GM12878 (cell line): Measurements from ENCODE around the gene LAMC3. TPM values are rescaled to one million over a fixed set of nuclear protein-coding genes. Genes with fewer than 3 reads are reported as not detected.

Source experiments
- ATAC-seq: fragments of 200-7000 bp; cut with Tn5 transposase; 3 replicates; pipeline ENCODE4 v1.9.1; 2020; ENCODE audit warnings: mild to moderate bottlenecking, moderate library complexity
- BruUV-seq: library from RNA; stranded (reverse); fragments of 400-500 nt; replicated peaks from 2 replicates; lab custom pipeline; 2021; lab: Mats Ljungman, UMichigan
- CTCF ChIA-PET: fragments of 300-600 bp; sonication (Branson Sonifier 250); formaldehyde crosslinking; extraction: SDS; loops from one replicate; lab custom pipeline; 2021; ENCODE audit warnings: inconsistent platforms; lab: Yijun Ruan, JAX
- POLR2A ChIA-PET: fragments of 350-600 bp; formaldehyde crosslinking; extraction: SDS; loops from one replicate; lab custom pipeline; 2021; ENCODE audit warnings: inconsistent platforms; lab: Charles Lee
- RAD21 ChIA-PET: fragments of 300-600 bp; sonication (Branson Sonifier 250); formaldehyde crosslinking; loops from one replicate; lab custom pipeline; 2023; ENCODE audit warnings: antibody characterized with exemption; ENCODE audit not compliant: unreplicated experiment; lab: Charles Lee
- SMC1A ChIA-PET: fragments of 300-600 bp; sonication (Branson Sonifier 250); formaldehyde crosslinking; loops from one replicate; lab custom pipeline; 2023; ENCODE audit not compliant: unreplicated experiment, uncharacterized antibody; lab: Charles Lee
- DNase-seq: peaks from one replicate; pipeline ENCODE4 v3.0.0-alpha.2; 2011; ENCODE audit warnings: low read depth, low spot score
- FAIRE-seq: peaks from 3 replicates; lab custom pipeline; 2011; peaks lifted over from hg19 to GRCh38; lab: Jason Lieb, UNC
- H2AFZ ChIP-seq: 2 replicates; pipeline ENCODE4 v1.6.0; 2011; ENCODE audit warnings: low read depth, low read length, control low read depth; ENCODE audit not compliant: control insufficient read depth
- H3K27ac ChIP-seq: 2 replicates; pipeline ENCODE4 v1.5.1; 2011; ENCODE audit warnings: control low read depth; ENCODE audit not compliant: control insufficient read depth, insufficient read depth
- H3K27me3 ChIP-seq, 2 experiments: replicated peaks in 1 of 2; 2 replicates each; pipeline versions ENCODE4 v1.6.0 to v1.6.1; 2011; ENCODE audit warnings: low read length in 1 of 2; ENCODE audit not compliant: control insufficient read depth in 2 of 2, insufficient read depth in 2 of 2
- H3K36me3 ChIP-seq, 2 experiments: 2 replicates each; pipeline ENCODE4 v1.5.1; 2011; ENCODE audit warnings: low read length in 1 of 2; ENCODE audit not compliant: control insufficient read depth in 2 of 2, insufficient read depth in 2 of 2
- H3K4me1 ChIP-seq: 2 replicates; pipeline ENCODE4 v1.6.1; 2011; ENCODE audit warnings: mild to moderate bottlenecking, low read length, moderate library complexity, mixed read lengths; ENCODE audit not compliant: control insufficient read depth, insufficient read depth
- H3K4me2 ChIP-seq: 2 replicates; pipeline ENCODE4 v1.6.0; 2011; ENCODE audit warnings: control low read depth; ENCODE audit not compliant: control insufficient read depth, insufficient read depth
- H3K4me3 ChIP-seq: fragments of 200-600 bp; sonication (generic); 2 replicates; pipeline ENCODE4 v1.5.1; 2016
- H3K79me2 ChIP-seq: 2 replicates; pipeline ENCODE4 v1.6.0; 2011; ENCODE audit warnings: low read length; ENCODE audit not compliant: control insufficient read depth, insufficient read depth
- H3K9ac ChIP-seq: 2 replicates; pipeline ENCODE4 v1.8.0; 2011; ENCODE audit warnings: low read length, control low read depth, mixed read lengths; ENCODE audit not compliant: control insufficient read depth, insufficient read depth
- H3K9me3 ChIP-seq: replicated peaks from 3 replicates; pipeline ENCODE4 v1.5.1; 2011; ENCODE audit warnings: mild to moderate bottlenecking, low read length; ENCODE audit not compliant: control insufficient read depth, insufficient read depth
- H4K20me1 ChIP-seq: 2 replicates; pipeline ENCODE4 v1.6.0; 2011; ENCODE audit not compliant: control insufficient read depth, insufficient read depth
- E2F4 ChIP-seq: IDR thresholded peaks from 2 replicates; pipeline ENCODE4 v1.6.1; 2012; ENCODE audit warnings: low read depth, low read length, improper control_type of control experiment
- MTA3 ChIP-seq: IDR thresholded peaks from 2 replicates; pipeline ENCODE4 v1.6.1; 2012; ENCODE audit warnings: low read length, inconsistent platforms, borderline replicate concordance
- MYB ChIP-seq: fragments of 150-350 bp; IDR thresholded peaks from 2 replicates; pipeline ENCODE4 v1.6.1; 2014; ENCODE audit warnings: mild to moderate bottlenecking, low read depth, low read length, borderline replicate concordance
- MYC ChIP-seq: IDR thresholded peaks from 2 replicates; pipeline ENCODE4 v1.6.1; 2011; ENCODE audit warnings: mild to moderate bottlenecking, low read length, moderate library complexity, inconsistent platforms; ENCODE audit not compliant: insufficient read depth, insufficient replicate concordance, insufficient read length, severe bottlenecking
- PRDM15 ChIP-seq: fragments of 450-650 bp; formaldehyde crosslinking; IDR thresholded peaks from 2 replicates; pipeline ENCODE4 v1.4.0; 2020; ENCODE audit warnings: mild to moderate bottlenecking, moderate library complexity
- SP1 ChIP-seq: IDR thresholded peaks from one replicate; pipeline ENCODE4 v1.6.1; 2011; ENCODE audit warnings: low read depth, low read length
- WGBS: methylation state at CpG from one replicate; pipeline ENCODE4 v1.1.6; 2016; ENCODE audit warnings: low lambda C conversion rate; ENCODE audit not compliant: insufficient replicate concordance, insufficient coverage; ENCODE audit errors: missing lambda C conversion rate; 5-methylcytosine and 5-hydroxymethylcytosine counted together
- in situ Hi-C: fragments of 300-500 bp; cut with MboI; formaldehyde crosslinking; loops from 9 replicates; pipeline ENCODE4 v1.14.3; 2018; ENCODE audit warnings: mixed read lengths
- intact Hi-C: fragments of 100-400 bp; cut with micrococcal nuclease; formaldehyde crosslinking; loops from one replicate; pipeline ENCODE4 v1.14.2; 2022; ENCODE audit not compliant: unreplicated experiment
- polyA plus RNA-seq, 11 experiments: library from polyadenylated mRNA; depleted of rRNA in 4 of 11; unstranded in 6 of 11; stranded (reverse) in 5 of 11; fragments of >200 nt; fragmentation: Nextera tagmentation in 4 of 11; fragmentation: Illumina TruSeq in 1 of 11; extraction: Ambion mirVana in 4 of 11; extraction: Trizol in 1 of 11; gene quantifications; 1 replicate in 1 of 11; 2 replicates in 10 of 11; pipeline versions ENCODE4 v1.2.1 to v1.2.3, GENCODE V29; 2011 to 2016; ENCODE audit warnings: inconsistent platforms in 2 of 11, missing spikeins in 2 of 11, low read depth in 1 of 11
- total RNA-seq, 4 experiments: library from RNA; depleted of rRNA in 3 of 4; stranded (reverse); fragments of >200 nt in 3 of 4; fragmentation: Illumina TruSeq in 1 of 4; extraction: Trizol in 1 of 4; gene quantifications; 2 replicates each; pipeline versions ENCODE4 v1.2.1 to v1.2.3, GENCODE V29; 2013 to 2021

LAMC3 gene
- total and polyA plus RNA-seq, 10 of the 15 experiments (the other 5 are each of a cell fraction or from before 2014, with no cell fraction given) = under 0.01 to 0.08 TPM; not detected in 8

- Histone ChIP-seq H2AFZ (no peak overlapping the region), H3K4me1 (no peaks in the 10 kb centered on the region), H3K4me2 (no peak overlapping the region), H3K4me3 (no peak overlapping the region), H3K27ac (no peak overlapping the region)
- POLR2A ChIA-PET = no interaction called here
- TF ChIP-seq SP1 (no peak), E2F4 (no peak), PRDM15 (CRISPR knock-in tag) (no peak), MYB (no peak), MYC (no peak), MTA3 (no peak)
- TF ChIP-seq, all 136 proteins: peak for 0
- H3K79me2 ChIP-seq = no peaks in the 10 kb centered on the region
- in situ Hi-C loops = no loop called here
- 18% methylated on average over 2 of the region's 2 CpGs for WGBS
- no peaks in the 10 kb centered on the region for H3K36me3 ChIP-seq
- ATAC-seq (no peak), DNase-seq (no peak), FAIRE-seq (no peak)
- BruUV-seq = no TSS peak
- H3K9ac ChIP-seq = no peak overlapping the region
- RAD21 ChIA-PET = no interaction called here
- CTCF ChIA-PET = interaction anchor here (1.0 kb wide), 2 partner anchors 22 to 26 kb away, joined by 3 read pairs; no protein-coding TSS in a partner anchor
- peaks cover 0 to 2% of the 10 kb centered on the region in 2 experiments; a peak in 1 of 4 replicates for H3K27me3 ChIP-seq
- intact Hi-C loops = no loop called here
- H3K9me3 ChIP-seq = no peaks in the 10 kb centered on the region
- SMC1A ChIA-PET = interaction anchor here (0.9 kb wide), 1 partner anchor 182 kb away, joined by 4 read pairs; no protein-coding TSS in a partner anchor
- H4K20me1 ChIP-seq = no peaks in the 10 kb centered on the region
Observed at GRCh38 chr9:131020388-131020787, 11.4 kb downstream of the LAMC3 start.
